HG02571 (cell line): ENCODE results near the gene RGS8.

Experiments
- ATAC-seq: cut with Tn5 transposase; IDR thresholded peaks from one replicate; pipeline ENCODE4 v1.9.1; 2021; ENCODE audit warnings: mild to moderate bottlenecking, moderate library complexity; ENCODE audit not compliant: unreplicated experiment

Gene RGS8

DNA sequence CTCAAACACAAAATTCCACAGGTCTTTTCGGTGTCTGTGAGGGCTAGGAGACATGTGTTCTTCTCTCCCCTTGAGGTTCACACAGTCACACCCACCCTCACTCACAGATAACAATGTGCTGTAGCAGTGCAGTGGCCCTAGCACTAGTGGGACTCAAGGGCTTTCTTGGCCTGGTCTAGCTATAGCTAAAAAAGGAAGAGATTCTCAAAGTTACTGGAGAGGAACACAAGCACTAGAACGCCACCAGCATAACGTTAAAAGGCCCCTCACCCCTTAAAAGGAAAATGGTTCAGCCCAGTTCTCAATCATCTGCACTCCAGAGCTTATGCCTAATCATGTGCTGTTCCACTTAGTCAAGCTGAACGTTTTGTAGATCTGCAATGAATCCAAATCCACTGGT lies 39.5 kb downstream of the RGS8 start:
- ATAC-seq, result no peak

DNA sequence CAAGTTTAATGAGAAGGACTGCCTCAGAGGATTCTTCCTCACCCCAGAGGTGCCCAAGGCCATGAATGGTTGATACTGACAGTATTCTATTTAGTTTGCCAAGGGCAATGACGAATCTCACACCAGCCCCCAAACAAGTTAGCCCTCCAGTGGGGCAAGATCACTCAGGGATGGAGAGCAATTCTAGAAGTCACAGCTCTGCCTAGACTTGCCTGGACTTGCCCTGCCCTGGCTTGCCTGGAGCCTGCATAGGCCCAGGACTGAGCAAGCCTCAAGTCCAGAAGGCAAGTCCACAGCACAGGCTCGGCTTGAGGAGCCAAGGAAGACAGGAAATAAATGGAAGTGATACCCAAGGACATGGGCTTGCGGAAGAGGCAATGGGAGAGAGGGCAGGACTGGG lies 40.7 kb downstream of the RGS8 start:
- no peak for ATAC-seq

DNA sequence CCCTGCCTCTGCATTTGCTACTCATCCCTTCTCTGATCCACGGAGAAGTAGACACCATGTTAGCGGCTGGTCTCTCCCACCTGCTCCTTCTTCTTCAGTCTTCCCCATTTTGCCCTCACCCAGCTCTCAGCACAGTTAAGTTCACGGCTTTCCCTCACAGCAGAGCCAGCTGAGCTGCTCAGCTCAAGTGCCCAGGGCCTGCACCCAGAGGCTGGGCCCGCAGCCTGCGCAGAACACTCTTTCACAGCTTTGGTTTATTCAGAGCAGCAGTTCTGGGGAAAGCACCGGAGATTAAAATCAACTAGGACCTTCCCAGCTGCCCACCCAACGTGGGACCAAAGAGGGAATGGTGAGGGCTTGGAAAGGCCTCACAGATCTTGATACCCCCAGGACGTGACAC lies 41.9 kb downstream of the RGS8 start:
- ATAC-seq, result no peak

DNA sequence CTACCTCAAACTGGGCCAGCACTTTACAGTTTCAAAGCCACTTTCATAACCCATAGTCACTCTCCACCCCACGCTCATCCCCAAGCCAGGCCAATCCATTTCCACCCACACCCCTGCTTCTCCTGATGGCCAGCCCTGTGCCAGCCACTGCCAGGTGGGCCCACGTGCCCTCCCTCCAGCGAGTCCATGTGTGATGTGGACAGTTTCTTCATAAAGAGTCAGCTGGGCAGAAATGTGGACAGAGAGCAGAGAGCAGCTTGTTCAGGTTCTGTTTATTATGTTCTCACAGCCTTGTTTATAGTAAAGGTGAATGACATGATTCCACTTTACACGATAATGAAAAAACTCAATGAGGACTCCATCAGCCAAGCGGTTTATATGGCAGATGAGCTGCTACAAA lies 42.8 kb downstream of the RGS8 start:
- no peak for ATAC-seq

DNA sequence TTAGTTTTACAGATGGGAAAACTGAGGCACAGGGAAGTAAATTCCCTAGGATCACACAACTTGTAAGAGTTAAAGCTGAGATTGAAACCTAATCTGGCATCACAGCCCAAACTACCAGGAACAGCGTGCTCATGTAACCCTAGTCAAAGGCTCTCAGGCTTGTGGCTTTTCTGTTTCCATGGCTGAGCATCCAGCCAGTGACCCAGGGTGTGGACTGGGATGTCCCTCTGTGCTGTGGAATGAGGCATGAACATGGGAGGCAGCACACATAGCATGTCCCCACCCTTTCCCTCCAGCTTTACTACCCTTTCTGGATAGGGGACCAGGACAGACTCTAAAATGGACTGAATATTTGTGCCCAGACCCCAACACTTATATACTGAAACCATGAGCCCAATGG lies 45.1 kb downstream of the RGS8 start:
- no peak for ATAC-seq

DNA sequence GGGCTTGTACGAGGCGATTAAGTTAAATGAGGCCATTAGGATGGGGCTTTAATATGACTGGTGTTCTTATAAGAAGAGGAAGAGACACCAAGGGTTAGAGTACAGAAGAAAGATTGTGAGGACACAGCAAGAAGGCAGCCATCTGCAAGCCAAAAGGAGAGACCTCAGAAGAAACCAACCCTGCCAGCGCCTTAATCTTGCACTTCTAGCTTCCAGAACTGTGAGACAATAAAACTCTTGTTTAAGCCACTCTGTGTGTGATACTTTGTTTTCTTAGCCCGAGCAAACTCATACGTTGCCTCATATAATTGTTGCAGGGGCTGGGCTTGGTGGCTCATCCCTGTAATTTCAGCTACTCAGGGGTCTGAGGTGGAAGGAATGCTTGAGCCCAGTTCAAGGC lies 46.6 kb downstream of the RGS8 start:
- no peak for ATAC-seq

DNA sequence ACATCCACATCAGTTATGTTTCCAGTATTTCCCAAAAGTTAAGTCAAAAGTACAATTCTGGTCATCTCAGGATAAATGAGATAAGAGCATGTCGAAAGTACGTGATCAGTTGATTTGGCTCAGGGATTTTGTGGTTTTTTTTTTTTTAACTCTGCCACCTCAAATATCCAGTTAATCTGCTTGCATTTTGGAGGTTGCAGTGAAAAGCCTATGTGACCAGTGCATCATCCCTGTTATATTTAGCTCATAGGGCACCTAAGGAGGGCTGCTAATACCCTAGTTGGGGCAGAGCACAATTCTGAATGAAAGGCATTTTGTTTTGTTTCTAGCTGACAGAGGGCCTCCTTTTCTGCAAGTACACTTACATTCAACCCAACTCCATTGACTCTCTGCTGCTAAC lies 48.5 kb downstream of the RGS8 start:
- no peak for ATAC-seq
